C4-2B (cell line): ENCODE measurements around the gene RAB40C.

Source experiments
- ZFX ChIP-seq: fragments of 450-650 bp; IDR thresholded peaks from 2 replicates; pipeline ENCODE4 v1.6.1; 2017
- TF ChIP-seq, protein P1 (sequence below): fragments of 450-650 bp; conservative IDR thresholded peaks from 2 replicates; pipeline ENCODE4 v1.5.1; 2017; ENCODE audit warnings: mild to moderate bottlenecking

DNA sequence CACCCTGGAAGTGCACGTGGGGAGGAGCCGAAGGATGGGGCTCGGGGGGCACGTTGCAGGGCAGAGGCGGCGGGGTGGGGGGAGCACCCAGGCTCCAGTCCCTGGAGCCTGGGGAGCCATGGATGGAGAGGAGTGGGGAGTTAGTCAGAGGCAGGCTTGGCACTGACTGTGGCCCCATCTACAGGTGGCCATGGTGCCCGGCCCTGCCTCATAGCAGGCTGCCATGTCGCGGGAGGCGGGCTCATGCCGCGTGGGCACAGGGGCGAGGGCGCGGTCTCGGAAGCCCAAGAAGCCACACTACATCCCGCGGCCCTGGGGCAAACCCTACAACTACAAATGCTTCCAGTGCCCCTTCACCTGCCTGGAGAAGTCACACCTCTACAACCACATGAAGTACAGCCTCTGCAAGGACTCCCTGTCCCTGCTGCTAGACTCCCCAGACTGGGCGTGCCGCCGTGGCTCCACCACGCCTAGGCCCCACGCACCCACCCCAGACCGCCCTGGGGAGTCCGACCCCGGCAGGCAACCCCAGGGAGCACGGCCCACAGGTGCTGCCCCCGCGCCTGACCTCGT, 26.7 kb upstream of the RAB40C start:
- TF ChIP-seq, protein P1, sequence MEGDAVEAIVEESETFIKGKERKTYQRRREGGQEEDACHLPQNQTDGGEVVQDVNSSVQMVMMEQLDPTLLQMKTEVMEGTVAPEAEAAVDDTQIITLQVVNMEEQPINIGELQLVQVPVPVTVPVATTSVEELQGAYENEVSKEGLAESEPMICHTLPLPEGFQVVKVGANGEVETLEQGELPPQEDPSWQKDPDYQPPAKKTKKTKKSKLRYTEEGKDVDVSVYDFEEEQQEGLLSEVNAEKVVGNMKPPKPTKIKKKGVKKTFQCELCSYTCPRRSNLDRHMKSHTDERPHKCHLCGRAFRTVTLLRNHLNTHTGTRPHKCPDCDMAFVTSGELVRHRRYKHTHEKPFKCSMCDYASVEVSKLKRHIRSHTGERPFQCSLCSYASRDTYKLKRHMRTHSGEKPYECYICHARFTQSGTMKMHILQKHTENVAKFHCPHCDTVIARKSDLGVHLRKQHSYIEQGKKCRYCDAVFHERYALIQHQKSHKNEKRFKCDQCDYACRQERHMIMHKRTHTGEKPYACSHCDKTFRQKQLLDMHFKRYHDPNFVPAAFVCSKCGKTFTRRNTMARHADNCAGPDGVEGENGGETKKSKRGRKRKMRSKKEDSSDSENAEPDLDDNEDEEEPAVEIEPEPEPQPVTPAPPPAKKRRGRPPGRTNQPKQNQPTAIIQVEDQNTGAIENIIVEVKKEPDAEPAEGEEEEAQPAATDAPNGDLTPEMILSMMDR: no peak
- no peak for TF ChIP-seq ZFX
